ENCODE measurements around the gene XRCC2.

Gene XRCC2

DNA sequence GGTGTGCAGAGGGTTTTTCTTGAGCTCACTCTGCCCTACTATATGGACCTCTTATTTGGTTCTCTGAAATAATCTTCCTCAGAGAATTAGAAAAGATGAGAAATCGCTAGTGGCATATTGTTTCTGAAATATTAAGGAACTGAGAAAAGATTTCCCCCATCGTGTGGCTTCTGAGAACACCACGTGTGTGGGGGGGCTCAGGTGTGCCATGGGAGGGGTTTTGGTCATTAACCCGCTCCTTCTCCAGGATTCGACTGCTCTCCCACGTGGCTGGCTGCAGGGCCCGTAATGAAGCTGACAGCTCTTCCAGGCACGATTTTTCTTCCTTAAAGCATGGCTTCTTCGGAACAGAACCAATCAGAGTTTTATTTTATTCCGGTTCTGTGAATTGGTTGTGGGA is 67.7 kb downstream of the XRCC2 start:
- DNase-seq: no peak

DNA sequence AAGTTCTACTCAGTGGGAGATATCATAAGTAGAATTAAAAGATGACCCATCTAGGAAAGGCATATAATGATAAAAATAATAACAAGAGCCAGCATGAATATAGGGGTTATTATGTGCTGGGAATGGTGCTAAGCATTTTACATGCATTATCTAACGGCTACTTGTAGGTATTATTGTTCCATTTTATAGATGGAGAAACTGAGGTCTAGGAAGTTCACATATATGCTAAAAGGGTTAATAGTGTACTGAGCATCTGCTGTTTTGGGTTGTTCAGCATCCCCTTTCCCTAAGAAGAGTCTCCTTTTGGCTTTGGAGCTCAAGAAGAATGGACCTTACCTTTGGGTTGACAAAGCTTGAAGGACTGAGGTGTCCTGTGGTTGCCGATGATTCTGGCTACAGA is 68.9 kb downstream of the XRCC2 start:
- no peak for DNase-seq

DNA sequence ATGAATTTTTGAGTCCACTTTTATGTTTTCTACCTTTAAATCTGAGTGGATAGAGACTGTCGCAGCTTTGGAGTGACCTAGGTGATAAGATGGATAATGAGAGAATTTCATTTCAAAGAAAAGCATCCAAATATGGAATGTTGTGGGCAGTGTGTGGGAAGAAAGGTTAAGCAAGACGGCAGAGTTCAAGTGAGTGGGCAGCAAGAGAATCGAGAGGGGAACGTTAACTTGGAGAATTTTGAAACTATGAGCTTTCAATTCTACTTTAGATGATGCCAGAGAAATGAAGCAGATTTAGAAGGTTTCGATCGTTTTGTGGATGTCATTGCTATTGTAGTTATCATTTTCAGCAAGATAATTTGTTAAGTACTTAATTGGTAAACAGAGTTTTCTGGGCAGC is 73.0 kb downstream of the XRCC2 start:
- no peak for DNase-seq

DNA sequence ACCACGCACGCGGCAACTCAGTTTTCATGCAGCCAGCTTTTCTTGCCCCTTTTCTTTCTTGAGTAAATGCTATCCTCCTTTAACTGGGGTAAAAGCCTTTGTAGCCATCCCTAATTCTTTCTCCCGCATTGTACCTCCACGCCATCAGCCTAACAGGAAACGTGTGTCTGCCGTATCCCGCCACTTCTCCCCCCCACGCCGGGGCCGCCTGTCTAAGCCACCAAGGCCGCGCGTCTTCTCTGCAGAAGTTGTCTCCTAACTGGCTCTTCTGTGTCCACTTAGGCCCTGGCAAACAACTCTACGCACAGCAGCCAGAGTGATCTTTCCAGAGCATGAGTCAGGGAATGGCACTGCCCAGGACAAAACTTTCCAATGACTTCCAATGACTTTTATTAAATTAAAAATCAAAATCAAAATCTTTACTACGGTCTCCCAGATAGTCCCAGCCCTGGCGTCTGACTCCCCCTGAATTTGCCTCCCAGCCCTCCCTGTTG is 74.6 kb downstream of the XRCC2 start:
- DNase-seq: no peak

DNA sequence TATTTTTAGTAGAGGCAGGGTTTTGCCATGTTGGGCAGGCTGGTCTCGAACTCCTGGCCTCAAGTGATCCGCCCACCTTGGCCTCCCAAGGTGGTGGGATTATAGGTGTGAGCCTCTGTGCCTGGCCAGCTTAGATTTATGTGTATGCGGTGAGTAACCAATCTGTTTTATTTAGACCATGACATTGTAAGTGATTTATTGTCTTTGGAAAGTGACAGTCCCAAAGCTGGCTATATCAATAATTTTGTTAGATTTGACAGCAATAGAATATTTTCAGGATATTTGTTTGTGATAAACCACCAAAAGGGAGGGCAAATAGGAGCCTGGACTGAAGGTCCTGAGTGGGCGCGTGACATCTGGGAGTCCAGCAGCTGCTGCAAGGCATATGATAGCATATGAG is 75.7 kb downstream of the XRCC2 start:
- no peak for DNase-seq

DNA sequence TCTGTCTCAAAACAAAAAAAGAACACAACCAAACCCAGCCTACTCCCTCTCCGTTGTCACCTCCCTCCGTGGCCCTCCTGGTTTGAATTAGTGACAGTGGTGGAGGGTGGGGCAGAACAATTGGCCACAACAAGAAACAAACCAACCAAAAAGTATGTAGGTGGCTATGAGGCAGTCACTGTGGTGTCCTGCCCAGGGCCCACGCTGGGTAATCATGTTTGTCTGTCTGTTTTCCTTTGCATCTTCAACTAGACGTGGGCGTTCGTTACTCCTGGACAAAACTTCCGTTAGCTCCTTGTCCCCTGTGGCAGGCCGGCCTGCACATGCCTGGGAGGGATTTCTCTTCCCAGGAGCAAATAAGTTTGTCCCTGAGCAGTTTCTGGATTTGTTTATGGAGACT is 78.4 kb downstream of the XRCC2 start:
- DNase-seq: no peak

DNA sequence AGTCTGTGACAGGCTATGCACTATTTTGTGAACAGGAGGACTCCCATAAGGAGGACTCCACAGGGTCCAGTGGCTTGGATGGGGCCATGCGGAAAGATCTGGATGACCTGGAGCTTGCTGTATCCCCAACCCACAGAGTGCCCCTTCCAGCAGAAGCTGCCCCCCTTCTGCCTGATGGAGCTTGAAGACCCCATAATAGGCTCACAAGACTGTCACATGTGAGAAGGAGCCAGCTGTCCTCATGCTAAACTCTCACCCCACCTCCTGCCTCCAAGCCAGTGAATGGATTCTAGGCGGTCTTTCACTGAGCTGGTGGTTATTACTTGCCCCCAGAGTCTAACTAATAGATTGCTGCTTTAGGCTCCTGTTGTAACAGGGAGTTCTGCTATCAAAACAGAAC is 79.1 kb downstream of the XRCC2 start:
- DNase-seq: no peak

Measured in CD4-positive, alpha-beta T cell treated with Interleukin-17A for 4 hours (primary cell).